GM13977 (cell line): ENCODE data around the gene NEK6.

Experiments
- DNase-seq: peaks from one replicate; pipeline ENCODE4 v3.0.0; 2012; ENCODE audit warnings: low spot score
- in situ Hi-C: fragments of 300-500 bp; cut with MboI; formaldehyde crosslinking; loops from one replicate; pipeline ENCODE4 v1.12.0; 2022; ENCODE audit warnings: low sequenced_read_pairs, low pct_unique_long_range_greater_than_20kb, mixed read lengths, inconsistent platforms; ENCODE audit not compliant: unreplicated experiment
- TF ChIP-seq, protein P1 (sequence below): IDR thresholded peaks from 2 replicates; pipeline ENCODE4 v1.5.1; 2012; ENCODE audit warnings: mild to moderate bottlenecking, control low read depth; ENCODE audit not compliant: insufficient read depth; ENCODE audit errors: extremely low read depth, missing control alignments

Gene NEK6

DNA sequence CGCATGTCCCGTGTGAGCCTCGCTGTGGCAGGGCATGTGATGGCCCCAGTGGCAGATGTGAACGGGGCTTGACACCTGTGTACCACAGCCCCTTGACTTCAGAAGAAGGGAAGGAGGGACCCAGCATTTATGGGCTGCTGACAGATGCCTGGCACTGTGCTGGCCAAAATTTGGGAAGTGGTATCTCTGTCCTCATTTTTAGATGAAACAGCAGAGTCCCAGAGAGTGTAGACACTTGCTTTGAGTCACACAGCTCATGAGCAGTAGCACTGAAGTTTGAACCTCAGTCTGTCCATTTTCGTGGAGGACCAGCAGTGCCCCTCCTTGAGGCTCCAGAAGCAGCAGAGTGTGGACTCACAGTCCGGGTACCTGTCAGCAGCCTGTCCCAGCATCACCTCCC is 16.5 kb downstream of the NEK6 start:
- TF ChIP-seq, protein P1, sequence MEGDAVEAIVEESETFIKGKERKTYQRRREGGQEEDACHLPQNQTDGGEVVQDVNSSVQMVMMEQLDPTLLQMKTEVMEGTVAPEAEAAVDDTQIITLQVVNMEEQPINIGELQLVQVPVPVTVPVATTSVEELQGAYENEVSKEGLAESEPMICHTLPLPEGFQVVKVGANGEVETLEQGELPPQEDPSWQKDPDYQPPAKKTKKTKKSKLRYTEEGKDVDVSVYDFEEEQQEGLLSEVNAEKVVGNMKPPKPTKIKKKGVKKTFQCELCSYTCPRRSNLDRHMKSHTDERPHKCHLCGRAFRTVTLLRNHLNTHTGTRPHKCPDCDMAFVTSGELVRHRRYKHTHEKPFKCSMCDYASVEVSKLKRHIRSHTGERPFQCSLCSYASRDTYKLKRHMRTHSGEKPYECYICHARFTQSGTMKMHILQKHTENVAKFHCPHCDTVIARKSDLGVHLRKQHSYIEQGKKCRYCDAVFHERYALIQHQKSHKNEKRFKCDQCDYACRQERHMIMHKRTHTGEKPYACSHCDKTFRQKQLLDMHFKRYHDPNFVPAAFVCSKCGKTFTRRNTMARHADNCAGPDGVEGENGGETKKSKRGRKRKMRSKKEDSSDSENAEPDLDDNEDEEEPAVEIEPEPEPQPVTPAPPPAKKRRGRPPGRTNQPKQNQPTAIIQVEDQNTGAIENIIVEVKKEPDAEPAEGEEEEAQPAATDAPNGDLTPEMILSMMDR = no peak
- in situ Hi-C loops = no loop called here
- DNase-seq = no peak

DNA sequence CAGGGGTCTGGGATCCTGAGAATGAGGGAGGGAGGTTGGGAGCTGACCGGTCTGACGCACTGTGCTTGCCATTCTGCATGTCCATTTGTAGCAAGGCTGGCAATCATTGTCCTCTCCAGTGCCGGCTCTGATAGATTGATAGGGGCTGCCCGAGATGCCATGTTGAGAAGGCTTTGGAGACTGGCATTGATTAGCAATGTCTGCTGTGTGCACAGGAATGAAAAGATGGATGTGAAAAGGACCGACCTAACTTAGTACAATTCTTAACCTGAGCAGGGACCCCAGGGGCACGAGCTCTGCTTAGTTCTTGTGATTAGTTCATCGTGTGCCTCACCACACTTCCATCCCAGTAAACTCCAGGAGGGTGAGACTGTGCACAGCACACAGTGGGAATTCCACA is 17.0 kb downstream of the NEK6 start:
- DNase-seq = no peak
- in situ Hi-C loops = no loop called here
- TF ChIP-seq, protein P1 = no peak

DNA sequence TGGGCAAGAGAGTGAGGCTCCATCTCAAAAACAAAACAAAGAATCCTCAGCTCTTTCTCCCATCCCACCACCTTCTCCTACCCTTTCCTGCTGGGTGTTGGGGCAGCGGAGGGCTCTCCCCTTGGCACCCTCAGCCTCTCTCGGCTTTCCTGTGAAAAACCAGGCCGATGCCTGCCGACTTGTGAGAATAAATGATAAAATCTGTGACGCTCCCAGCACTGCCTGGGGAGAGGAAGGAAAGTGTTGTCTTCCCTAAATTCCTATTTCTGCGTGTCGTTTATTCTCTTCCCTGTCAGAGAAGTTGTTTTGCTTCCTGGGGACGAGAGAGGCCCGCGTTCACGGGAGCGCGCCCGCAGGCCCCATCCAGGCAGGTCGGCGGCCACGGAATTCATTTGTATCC is 19.7 kb downstream of the NEK6 start:
- no peak for DNase-seq
- in situ Hi-C loops = no loop called here
- TF ChIP-seq, protein P1 = no peak

DNA sequence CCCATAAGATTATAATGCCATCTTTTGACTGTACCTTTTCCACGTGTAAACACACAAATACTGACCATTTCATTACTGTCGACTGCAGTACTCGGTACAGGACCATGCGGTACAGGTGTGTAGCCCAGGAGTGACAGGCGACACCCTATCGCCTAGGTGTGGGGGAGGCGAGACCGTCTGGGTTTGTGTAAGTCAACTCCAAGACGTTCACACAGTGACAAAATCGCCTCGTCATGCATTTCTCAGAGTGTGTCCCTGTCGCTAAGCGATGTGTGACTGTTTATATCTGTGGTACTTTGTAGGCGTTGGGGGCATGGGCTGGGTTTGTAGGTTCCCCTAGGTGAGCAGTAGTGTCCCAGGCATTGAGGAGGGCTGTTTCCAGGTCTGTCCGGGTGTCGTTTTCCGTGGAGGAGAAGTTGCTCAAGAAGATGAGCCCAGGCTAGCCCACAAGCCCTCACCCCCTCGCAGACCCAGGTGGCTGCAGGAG is 20.3 kb downstream of the NEK6 start:
- in situ Hi-C loops = no loop called here
- DNase-seq = no peak
- TF ChIP-seq, protein P1 = no peak

DNA sequence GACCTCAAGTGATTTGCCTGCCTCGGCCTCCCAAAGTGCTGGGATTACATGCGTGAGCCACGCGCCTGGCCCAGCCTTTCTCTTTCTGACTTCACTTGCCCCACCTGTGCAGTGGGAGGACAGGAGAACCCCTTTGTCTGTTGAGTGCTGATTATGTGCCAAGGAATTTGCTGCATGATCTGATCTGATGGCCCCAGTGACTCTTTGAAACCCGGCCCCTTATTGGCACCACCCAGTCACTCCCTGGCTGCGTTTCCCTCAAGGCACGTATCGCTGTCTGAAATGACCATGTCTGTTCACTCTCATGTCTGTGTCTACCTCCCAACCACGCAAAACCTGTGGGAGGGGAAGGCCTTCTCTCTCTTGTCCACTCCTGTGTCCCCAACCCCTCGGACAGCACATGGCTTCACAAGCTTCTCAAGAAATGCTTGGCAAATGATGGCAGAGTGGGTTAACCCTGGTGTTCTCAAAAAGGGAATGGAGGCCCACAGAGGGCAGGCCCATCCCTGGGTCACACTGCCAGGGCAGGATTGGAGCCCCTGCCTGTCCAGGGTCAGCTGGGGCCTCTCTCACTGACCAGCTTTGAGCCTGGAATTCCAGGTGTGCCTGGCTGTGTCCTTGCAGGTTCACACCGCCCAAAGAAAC is 21.9 kb downstream of the NEK6 start:
- TF ChIP-seq, protein P1 = no peak
- DNase-seq = no peak
- in situ Hi-C loops = no loop called here

DNA sequence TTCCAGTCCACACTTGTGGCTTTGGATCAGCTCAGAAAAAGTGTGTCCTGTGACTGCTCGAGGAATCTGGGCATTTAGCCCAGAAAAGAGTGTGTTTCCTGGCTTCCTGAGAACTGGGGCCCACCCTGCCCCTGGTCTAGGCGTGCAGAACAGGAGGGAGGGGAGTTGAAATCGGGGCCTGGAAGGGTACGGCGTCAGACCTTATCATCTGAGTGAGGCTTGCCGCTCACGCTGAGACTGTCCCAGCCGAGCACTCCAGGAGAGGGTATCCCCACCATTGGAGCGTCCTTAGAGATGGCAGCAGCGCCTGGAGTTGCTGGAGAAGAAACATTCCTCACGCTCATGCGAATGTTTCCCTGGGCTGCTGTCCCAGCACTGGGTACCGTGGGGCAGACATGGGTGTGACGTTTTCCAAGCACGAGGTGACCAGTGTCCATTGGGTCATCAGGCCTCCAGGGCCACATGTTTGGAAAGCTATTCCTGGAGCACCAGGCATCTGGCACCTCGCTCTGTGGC is 22.5 kb downstream of the NEK6 start:
- no peak for DNase-seq
- in situ Hi-C loops = no loop called here
- TF ChIP-seq, protein P1 = no peak
